K562 (cell line): Measurements from ENCODE around the gene MYO1D. TPM values are rescaled to one million over a fixed set of nuclear protein-coding genes. Genes with fewer than 3 reads are reported as not detected.

Source experiments
- ATAC-seq: fragments of 200-7000 bp; cut with Tn5 transposase; 3 replicates; pipeline ENCODE4 v1.9.1; 2020; ENCODE audit warnings: moderate library complexity
- BruUV-seq: library from RNA; stranded (reverse); fragments of 400-500 nt; replicated peaks from 2 replicates; lab custom pipeline; 2021; lab: Mats Ljungman, UMichigan
- CTCF ChIA-PET: fragments of 300-600 bp; formaldehyde crosslinking; extraction: SDS; loops from one replicate; lab custom pipeline; 2021; ENCODE audit warnings: low intra/inter-chr PET ratio; lab: Yijun Ruan, JAX
- POLR2A ChIA-PET: fragments of 300-600, 350-650 bp; sonication (Branson Sonifier 250); formaldehyde crosslinking; extraction: SDS; loops from one replicate; lab custom pipeline; 2021; ENCODE audit warnings: antibody characterized with exemption, inconsistent platforms; lab: Yijun Ruan, JAX
- DNase-seq, 4 experiments: peaks; one replicate each; pipeline versions ENCODE4 v3.0.0 to v3.0.0-alpha.2; 2011 to 2018; ENCODE audit warnings: low spot score in 3 of 4, mixed read lengths in 3 of 4; ENCODE audit errors: extremely low read depth in 1 of 4
- FAIRE-seq: peaks from 2 replicates; lab custom pipeline; 2011; peaks lifted over from hg19 to GRCh38; lab: Jason Lieb, UNC
- H2AFZ ChIP-seq: 2 replicates; pipeline ENCODE4 v1.6.0; 2011; ENCODE audit warnings: low read depth, low read length, control low read depth, inconsistent platforms
- H3K27ac ChIP-seq: fragments of 200-600 bp; 3 replicates; pipeline ENCODE4 v1.8.0; 2011; ENCODE audit warnings: low read depth, mild to moderate bottlenecking, control low read depth, inconsistent platforms, low read length, moderate library complexity, mixed read lengths; ENCODE audit errors: extremely low read depth
- H3K27me3 ChIP-seq, 2 experiments: fragments of 300-600 bp in 1 of 2; 2 replicates in 1 of 2; 3 replicates in 1 of 2; pipeline versions ENCODE4 v1.6.0 to v1.8.0; 2011; ENCODE audit warnings: inconsistent platforms in 2 of 2, low read length in 2 of 2, mild to moderate bottlenecking in 1 of 2, mixed read lengths in 1 of 2, moderate library complexity in 1 of 2; ENCODE audit not compliant: control insufficient read depth in 2 of 2, insufficient read depth in 2 of 2
- H3K36me3 ChIP-seq: fragments of 300-600 bp; 3 replicates; pipeline ENCODE4 v1.8.0; 2011; ENCODE audit warnings: mild to moderate bottlenecking, low read length, inconsistent platforms; ENCODE audit not compliant: control insufficient read depth, insufficient read depth
- H3K4me1 ChIP-seq, 2 experiments: fragments of 200-600 bp in 1 of 2; replicated peaks in 1 of 2; 2 replicates in 1 of 2; 3 replicates in 1 of 2; pipeline versions ENCODE4 v1.5.1 to v1.8.0; 2011; ENCODE audit warnings: inconsistent platforms in 2 of 2, low read length in 2 of 2, mild to moderate bottlenecking in 1 of 2, mixed read lengths in 1 of 2, moderate library complexity in 1 of 2; ENCODE audit not compliant: control insufficient read depth in 2 of 2, insufficient read depth in 2 of 2
- H3K4me2 ChIP-seq: 2 replicates; pipeline ENCODE4 v1.6.1; 2011; ENCODE audit warnings: low read length, control low read depth, inconsistent platforms, mixed read lengths; ENCODE audit not compliant: insufficient read depth
- H3K4me3 ChIP-seq: fragments of 200-600 bp; sonication (generic), shearing (Covaris generic); 2 replicates; pipeline ENCODE4 v1.5.1; 2016; ENCODE audit warnings: control low read depth, inconsistent platforms
- H3K79me2 ChIP-seq: fragments of 200-600 bp; 3 replicates; pipeline ENCODE4 v1.8.0; 2011; ENCODE audit warnings: low read length, inconsistent platforms; ENCODE audit not compliant: control insufficient read depth, insufficient read depth
- H3K9ac ChIP-seq, 2 experiments: 2 replicates each; pipeline versions ENCODE4 v1.6.0 to v1.6.1; 2011; ENCODE audit warnings: low read depth in 2 of 2, low read length in 2 of 2, control low read depth in 1 of 2, inconsistent platforms in 1 of 2, mild to moderate bottlenecking in 1 of 2, mixed read lengths in 1 of 2; ENCODE audit not compliant: insufficient read depth in 1 of 2
- H3K9me1 ChIP-seq: one replicate; pipeline ENCODE4 v1.6.0; 2011; ENCODE audit warnings: inconsistent platforms, mild to moderate bottlenecking, low read length, moderate library complexity; ENCODE audit not compliant: control insufficient read depth, insufficient read depth
- H3K9me3 ChIP-seq: replicated peaks from 2 replicates; pipeline ENCODE4 v1.5.1; 2011; ENCODE audit warnings: low read depth, low read length, inconsistent platforms; ENCODE audit not compliant: control insufficient read depth, insufficient read depth
- H4K20me1 ChIP-seq: replicated peaks from 2 replicates; pipeline ENCODE4 v1.6.1; 2011; ENCODE audit warnings: low read length, inconsistent platforms, mixed read lengths; ENCODE audit not compliant: control insufficient read depth, insufficient read depth
- DMBX1 ChIP-seq: fragments of 250-450 bp; sonication (Bioruptor Pico); IDR thresholded peaks from 2 replicates; pipeline ENCODE4 v1.8.0; 2022; ENCODE audit warnings: inconsistent platforms, mild to moderate bottlenecking, moderate library complexity, borderline replicate concordance
- HDAC3 ChIP-seq: fragments of 450-650 bp; IDR thresholded peaks from 2 replicates; pipeline ENCODE4 v1.6.1; 2018; ENCODE audit warnings: borderline replicate concordance, mild to moderate bottlenecking, moderate library complexity; ENCODE audit not compliant: partially characterized antibody
- NFIX ChIP-seq: fragments of 250-450 bp; sonication (Bioruptor Pico); IDR thresholded peaks from 2 replicates; pipeline ENCODE4 v1.4.0; 2020; ENCODE audit warnings: low read depth, mild to moderate bottlenecking, moderate library complexity
- RCOR1 ChIP-seq, 2 experiments: IDR thresholded peaks; 2 replicates each; pipeline ENCODE4 v1.6.1; 2012; ENCODE audit warnings: low read depth in 2 of 2, low read length in 2 of 2, borderline replicate concordance in 1 of 2, improper control_type of control experiment in 1 of 2
- VEZF1 ChIP-seq: fragments of 200-800 bp; sonication (Bioruptor generic); IDR thresholded peaks from 2 replicates; pipeline ENCODE4 v1.6.1; 2017; ENCODE audit warnings: missing genetic modification characterization, missing compliant biosample characterization
- ZKSCAN1 ChIP-seq: fragments of 150-350 bp; IDR thresholded peaks from 2 replicates; pipeline ENCODE4 v1.6.1; 2016; ENCODE audit warnings: low read depth, low read length
- ZNF511 ChIP-seq: sonication (generic); formaldehyde crosslinking; IDR thresholded peaks from 2 replicates; pipeline ENCODE4 v1.8.0; 2022; ENCODE audit warnings: mild to moderate bottlenecking, missing genetic modification reagents
- WGBS: fragments of 100-300 bp; shearing (Covaris generic); methylation state at CpG from one replicate; pipeline ENCODE4 v1.1.6; 2016; ENCODE audit warnings: low coverage, mixed read lengths; ENCODE audit not compliant: insufficient coverage; ENCODE audit errors: missing lambda C conversion rate; 5-methylcytosine and 5-hydroxymethylcytosine counted together
- in situ Hi-C: fragments of 300-500 bp; cut with MboI; formaldehyde crosslinking; loops from 4 replicates; pipeline ENCODE4 v1.15.0; 2018; ENCODE audit warnings: inconsistent platforms, mixed read lengths
- intact Hi-C: fragments of 100-400 bp; cut with micrococcal nuclease; formaldehyde crosslinking; loops from 2 replicates; pipeline ENCODE4 v1.14.2; 2022
- polyA plus RNA-seq, 8 experiments: library from polyadenylated mRNA; depleted of rRNA in 4 of 8; stranded (reverse) in 5 of 8; unstranded in 3 of 8; fragments of >200 nt; fragmentation: Nextera tagmentation in 2 of 8; fragmentation: Illumina TruSeq in 1 of 8; extraction: Ambion mirVana in 2 of 8; extraction: Trizol in 1 of 8; gene quantifications; 2 replicates each; pipeline versions ENCODE4 v1.2.1 to v1.2.3, GENCODE V29; 2011 to 2014; ENCODE audit warnings: inconsistent platforms in 1 of 8, missing spikeins in 1 of 8
- total RNA-seq, 7 experiments: library from RNA; depleted of rRNA in 6 of 7; stranded (reverse); fragments of >200 nt in 6 of 7; fragmentation: Illumina TruSeq in 2 of 7; extraction: Trizol in 2 of 7; gene quantifications; 2 replicates each; pipeline versions ENCODE4 v1.2.1 to v1.2.3, GENCODE V29; 2011 to 2021; ENCODE audit warnings: low replicate concordance in 1 of 7

The MYO1D gene
- total and polyA plus RNA-seq, 9 of the 15 experiments (the other 6 are each of a cell fraction or from before 2014, with no cell fraction given): 2.1 to 71.2 (median 45.4) TPM

- Histone ChIP-seq H3K4me2 (no peak overlapping the region), H3K9me1 (no peaks in the 10 kb centered on the region), H3K79me2 (no peaks in the 10 kb centered on the region), H3K9ac (no peak overlapping the region), H3K36me3 (peaks cover 2% of the 10 kb centered on the region; the same call in 1 of the 3 replicates), H3K9me3 (peaks cover 2% of the 10 kb centered on the region; the same call in 1 of the 2 replicates), H3K27ac (no peak overlapping the region), H3K27me3 (no peaks in the 10 kb centered on the region), H3K4me1 (no peaks in the 10 kb centered on the region), H4K20me1 (no peaks in the 10 kb centered on the region), H3K4me3 (no peak overlapping the region), H2AFZ (no peak overlapping the region)
- intact Hi-C loops: no loop called here
- no peak for ATAC-seq
- in situ Hi-C loops: no loop called here
- ChIA-PET POLR2A (interaction anchor here (0.8 kb wide), 1 partner anchor 11 kb away, joined by 3 read pairs; no protein-coding TSS in a partner anchor), CTCF (no interaction called here)
- 69% methylated on average over 1 of the region's 1 CpG for WGBS
- TF ChIP-seq ZNF511 (CRISPR knock-in tag): no peak
- TF ChIP-seq RCOR1 (IDR thresholded peaks at IDR 0.05; ENCODE audit: borderline replicate concordance in 1 of 2, low read depth in 2 of 2, low read length in 2 of 2): no peak
- TF ChIP-seq NFIX (CRISPR knock-in tag): no peak
- no peak for TF ChIP-seq ZKSCAN1
- no peak for TF ChIP-seq VEZF1
- TF ChIP-seq DMBX1 (CRISPR knock-in tag): no peak
- TF ChIP-seq HDAC3: no peak
- no peak for FAIRE-seq
- BruUV-seq: no TSS peak
- DNase-seq: no peak
Observed at GRCh38 chr17:32584792-32585191, 292.1 kb downstream of the MYO1D start.
